GM10266 (cell line): ENCODE data around the gene RAPGEF3.

ENCODE experiments used
- DNase-seq: peaks from one replicate; pipeline ENCODE4 v3.0.0; 2012; ENCODE audit errors: extremely low spot score
- CTCF ChIP-seq: IDR thresholded peaks from 2 replicates; pipeline ENCODE4 v1.5.1; 2012; ENCODE audit warnings: mild to moderate bottlenecking, low read depth; ENCODE audit not compliant: control insufficient read depth, insufficient read depth; ENCODE audit errors: missing control alignments

The RAPGEF3 gene

GRCh38 chr12:47739979-47740378, 18.7 kb downstream of the RAPGEF3 start:
- no peak for TF ChIP-seq CTCF
- DNase-seq = peak; percentile 60

- DNase-seq = no peak
- no peak for TF ChIP-seq CTCF
Measured at GRCh38 chr12:47739297-47739696, 19.4 kb downstream of the RAPGEF3 start.

GRCh38 chr12:47737936-47738594, 20.6 kb downstream of the RAPGEF3 start:
- no peak for TF ChIP-seq CTCF
- DNase-seq = no peak

GRCh38 chr12:47736877-47737676, 21.6 kb downstream of the RAPGEF3 start:
- no peak for TF ChIP-seq CTCF
- DNase-seq = no peak

GRCh38 chr12:47736216-47736615, 22.5 kb downstream of the RAPGEF3 start:
- no peak for DNase-seq
- TF ChIP-seq CTCF = no peak

GRCh38 chr12:47735649-47736048, 23.0 kb downstream of the RAPGEF3 start:
- no peak for DNase-seq
- no peak for TF ChIP-seq CTCF
